ENCODE measurements around the gene REEP3. TPM values are rescaled to one million over a fixed set of nuclear protein-coding genes. Genes with fewer than 3 reads are reported as not detected.
A peak's percentile ranks its signal among the peaks of the same experiment; 100 is the strongest.

The REEP3 gene
- total RNA-seq, 1 donor from 2014 or later, result 38.9 TPM

- intact Hi-C loops (cut with DNase I), result no loop called here
- DNase-seq (ENCODE audit: low spot score), result no peak
Measured at GRCh38 chr10:63504145-63504881, 16.9 kb upstream of the REEP3 start.

GRCh38 chr10:63505562-63505961 lies 15.6 kb upstream of the REEP3 start:
- intact Hi-C loops (cut with DNase I), result no loop called here

GRCh38 chr10:63506554-63506953 lies 14.6 kb upstream of the REEP3 start:
- intact Hi-C loops (cut with DNase I), result no loop called here
- DNase-seq (ENCODE audit: low spot score), result no peak

More at GRCh38 chr10:63505562-63505961, 15.6 kb upstream of the REEP3 start:
- DNase-seq (ENCODE audit: low spot score), result no peak

GRCh38 chr10:63515002-63515763 lies 6.0 kb upstream of the REEP3 start:
- no peak for DNase-seq (ENCODE audit: low spot score)
- intact Hi-C loops (cut with DNase I), result no loop called here

- DNase-seq (ENCODE audit: low spot score), result no peak
- intact Hi-C loops (cut with DNase I), result no loop called here
Measured at GRCh38 chr10:63516207-63516606, 5.0 kb upstream of the REEP3 start.

- DNase-seq (ENCODE audit: low spot score), result no peak
- intact Hi-C loops (cut with DNase I), result no loop called here
Measured at GRCh38 chr10:63518690-63519288, 2.4 kb upstream of the REEP3 start.

GRCh38 chr10:63521416-63522276 lies 445 bp downstream of the REEP3 start:
- intact Hi-C loops (cut with DNase I), result loop anchor here (2.0 to 5.0 kb wide), 5 partner anchors 57 to 309 kb away; partner anchors contain the start of gene JMJD1C
- peak; percentile 90 for DNase-seq (ENCODE audit: low spot score)

- DNase-seq (ENCODE audit: low spot score), result no peak
- intact Hi-C loops (cut with DNase I), result loop anchor here (5.0 kb wide), 3 partner anchors 190 to 310 kb away; no protein-coding TSS in a partner anchor
Measured at GRCh38 chr10:63522277-63522687, 1.1 kb downstream of the REEP3 start.

- intact Hi-C loops (cut with DNase I), result loop anchor here (5.0 kb wide), 3 partner anchors 189 to 311 kb away; no protein-coding TSS in a partner anchor
- DNase-seq (ENCODE audit: low spot score), result no peak
Measured at GRCh38 chr10:63522995-63523394, 1.8 kb downstream of the REEP3 start.

- intact Hi-C loops (cut with DNase I), result no loop called here
- no peak for DNase-seq (ENCODE audit: low spot score)
Measured at GRCh38 chr10:63525021-63525420, 3.8 kb downstream of the REEP3 start.

GRCh38 chr10:63527401-63527800 lies 6.2 kb downstream of the REEP3 start:
- intact Hi-C loops (cut with DNase I), result no loop called here
- no peak for DNase-seq (ENCODE audit: low spot score)

- intact Hi-C loops (cut with DNase I), result no loop called here
- DNase-seq (ENCODE audit: low spot score), result no peak
Measured at GRCh38 chr10:63528084-63528744, 7.0 kb downstream of the REEP3 start.

GRCh38 chr10:63530409-63530808 lies 9.2 kb downstream of the REEP3 start:
- DNase-seq (ENCODE audit: low spot score), result no peak
- intact Hi-C loops (cut with DNase I), result no loop called here

- DNase-seq (ENCODE audit: low spot score), result no peak
- intact Hi-C loops (cut with DNase I), result no loop called here
Measured at GRCh38 chr10:63534723-63535122, 13.5 kb downstream of the REEP3 start.

- intact Hi-C loops (cut with DNase I), result no loop called here
- DNase-seq (ENCODE audit: low spot score), result no peak
Measured at GRCh38 chr10:63536698-63537097, 15.5 kb downstream of the REEP3 start.

GRCh38 chr10:63537536-63537935 lies 16.3 kb downstream of the REEP3 start:
- no peak for DNase-seq (ENCODE audit: low spot score)
- intact Hi-C loops (cut with DNase I), result no loop called here

- intact Hi-C loops (cut with DNase I), result no loop called here
Measured at GRCh38 chr10:63539377-63539776, 18.2 kb downstream of the REEP3 start.

GRCh38 chr10:63539994-63540393 lies 18.8 kb downstream of the REEP3 start:
- intact Hi-C loops (cut with DNase I), result no loop called here
- DNase-seq (ENCODE audit: low spot score), result no peak

More at GRCh38 chr10:63539377-63539776, 18.2 kb downstream of the REEP3 start:
- DNase-seq (ENCODE audit: low spot score), result no peak
